GM21390 (cell line): ENCODE results near the gene OR6S1.
"Not testable (repeated sequence)": the region's sequence is repeated elsewhere in the genome, so short reads cannot be mapped to it uniquely, and the experiment has no call there.

ENCODE experiments used
- ATAC-seq: cut with Tn5 transposase; IDR thresholded peaks from one replicate; pipeline ENCODE4 v1.9.1; 2021; ENCODE audit not compliant: unreplicated experiment

OR6S1 gene

GRCh38 chr14:20611277-20611676 is 30.2 kb downstream of the OR6S1 start:
- ATAC-seq = no peak

GRCh38 chr14:20610002-20610765 is 31.3 kb downstream of the OR6S1 start:
- no peak for ATAC-seq

GRCh38 chr14:20609215-20610001 is 32.1 kb downstream of the OR6S1 start:
- ATAC-seq = no peak

GRCh38 chr14:20608383-20609110 is 32.9 kb downstream of the OR6S1 start:
- no peak for ATAC-seq

GRCh38 chr14:20607617-20608016 is 33.9 kb downstream of the OR6S1 start:
- ATAC-seq = no peak

- ATAC-seq = no peak
Measured at GRCh38 chr14:20606902-20607242, 34.6 kb downstream of the OR6S1 start.

GRCh38 chr14:20606190-20606901 is 35.1 kb downstream of the OR6S1 start:
- no peak for ATAC-seq

GRCh38 chr14:20603813-20604690 is 37.4 kb downstream of the OR6S1 start:
- ATAC-seq = no peak

- ATAC-seq = no peak
Measured at GRCh38 chr14:20602583-20602982, 38.9 kb downstream of the OR6S1 start.

GRCh38 chr14:20601522-20601921 is 40.0 kb downstream of the OR6S1 start:
- no peak for ATAC-seq

GRCh38 chr14:20597108-20597507 is 44.4 kb downstream of the OR6S1 start:
- no peak for ATAC-seq

GRCh38 chr14:20595726-20596125 is 45.8 kb downstream of the OR6S1 start:
- ATAC-seq = not testable (repeated sequence)

- no peak for ATAC-seq
Measured at GRCh38 chr14:20592574-20592973, 48.9 kb downstream of the OR6S1 start.

GRCh38 chr14:20591235-20591634 is 50.3 kb downstream of the OR6S1 start, which contains the start of gene RNASE12:
RNASE12 (minus strand) TSS chr14:20591376; CDS start chr14:20590723, 653 bp downstream.
- no peak for ATAC-seq
